ENCODE results near the gene WDFY3. TPM values are rescaled to one million over a fixed set of nuclear protein-coding genes. Genes with fewer than 3 reads are reported as not detected.

WDFY3 gene
- total and polyA plus RNA-seq, 4 donors = 7.5 to 229 (median 75.8) TPM

DNA sequence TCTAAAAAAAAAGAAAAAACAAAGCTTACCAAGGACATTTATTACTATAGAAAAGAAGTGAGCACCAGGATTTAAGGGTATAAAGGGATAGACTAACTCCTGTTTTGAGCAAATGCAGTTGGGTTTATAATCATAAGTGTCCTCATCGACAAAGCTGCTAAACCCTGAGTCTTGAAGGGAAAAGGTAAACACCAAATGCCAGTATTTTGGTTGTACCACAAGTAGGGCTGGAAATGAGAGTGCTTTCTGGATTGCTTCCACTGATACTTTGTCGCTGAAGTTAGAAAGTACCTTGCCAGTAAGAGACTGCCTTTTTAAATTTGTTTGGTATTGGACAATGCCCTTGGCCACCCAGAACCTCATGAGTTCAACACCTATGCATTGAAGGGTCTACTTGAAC lies 53.7 kb downstream of the WDFY3 start:
- H3K4me1 ChIP-seq (ENCODE audit: control insufficient read depth in 5 of 5, insufficient read depth in 5 of 5, low read length in 5 of 5) = peaks cover 0 to 19% (median 1%) of the 10 kb centered on the region in 5 donors

DNA sequence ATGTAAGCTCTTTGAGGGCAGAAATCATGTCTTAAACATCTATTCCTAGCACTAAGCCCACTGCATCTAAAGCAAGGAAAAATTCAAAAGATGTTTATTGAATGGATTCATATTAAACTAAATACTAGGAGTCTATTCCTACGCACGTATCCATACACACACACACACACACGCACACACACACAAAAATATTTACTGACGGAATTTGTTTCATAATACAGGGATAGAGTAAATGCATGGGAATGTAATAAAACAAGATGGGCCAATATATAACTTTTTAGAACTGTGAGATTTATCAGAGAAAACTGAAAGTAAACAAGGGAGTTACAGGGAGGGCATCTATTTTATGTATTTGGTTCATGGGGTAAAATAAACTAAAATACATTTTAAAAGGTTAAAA lies 57.6 kb downstream of the WDFY3 start:
- 86 to 95% methylated on average over 4 of the region's 4 CpGs for whole genome bisulfite sequencing, 2 donors
- ATAC-seq (ENCODE audit: insufficient read depth, low FRiP score) (no peak), DNase-seq (no peak)
- H3K9ac ChIP-seq (ENCODE audit: insufficient read depth in 1 of 2, low read length in 2 of 2) = no peak overlapping the region
- no peak overlapping the region for H3K27ac ChIP-seq (ENCODE audit: low read depth in 1 of 2, low read length in 1 of 2)
- peaks cover 0 to 9% (median 3%) of the 10 kb centered on the region in 4 donors for H3K36me3 ChIP-seq (ENCODE audit: control insufficient read depth in 4 of 4, insufficient read depth in 4 of 4, low read length in 4 of 4)
- no peak overlapping the region for H3K4me3 ChIP-seq
- H3K9me3 ChIP-seq (ENCODE audit: control insufficient read depth in 4 of 4, insufficient read depth in 3 of 4, low read length in 3 of 4) = no peaks in the 10 kb centered on the region
- no peaks in the 10 kb centered on the region for H3K27me3 ChIP-seq (ENCODE audit: control insufficient read depth in 3 of 3, insufficient read depth in 3 of 3, low read length in 2 of 3)
- H3K4me1 ChIP-seq (ENCODE audit: control insufficient read depth in 5 of 5, insufficient read depth in 5 of 5, low read length in 5 of 5) = peaks cover 0 to 17% (median 0%) of the 10 kb centered on the region in 5 donors
- TF ChIP-seq, protein P1, sequence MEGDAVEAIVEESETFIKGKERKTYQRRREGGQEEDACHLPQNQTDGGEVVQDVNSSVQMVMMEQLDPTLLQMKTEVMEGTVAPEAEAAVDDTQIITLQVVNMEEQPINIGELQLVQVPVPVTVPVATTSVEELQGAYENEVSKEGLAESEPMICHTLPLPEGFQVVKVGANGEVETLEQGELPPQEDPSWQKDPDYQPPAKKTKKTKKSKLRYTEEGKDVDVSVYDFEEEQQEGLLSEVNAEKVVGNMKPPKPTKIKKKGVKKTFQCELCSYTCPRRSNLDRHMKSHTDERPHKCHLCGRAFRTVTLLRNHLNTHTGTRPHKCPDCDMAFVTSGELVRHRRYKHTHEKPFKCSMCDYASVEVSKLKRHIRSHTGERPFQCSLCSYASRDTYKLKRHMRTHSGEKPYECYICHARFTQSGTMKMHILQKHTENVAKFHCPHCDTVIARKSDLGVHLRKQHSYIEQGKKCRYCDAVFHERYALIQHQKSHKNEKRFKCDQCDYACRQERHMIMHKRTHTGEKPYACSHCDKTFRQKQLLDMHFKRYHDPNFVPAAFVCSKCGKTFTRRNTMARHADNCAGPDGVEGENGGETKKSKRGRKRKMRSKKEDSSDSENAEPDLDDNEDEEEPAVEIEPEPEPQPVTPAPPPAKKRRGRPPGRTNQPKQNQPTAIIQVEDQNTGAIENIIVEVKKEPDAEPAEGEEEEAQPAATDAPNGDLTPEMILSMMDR (IDR thresholded peaks at IDR 0.05; ENCODE audit: control extremely low read depth, extremely low read depth) = no peak

More for the DNA sequence above, 53.7 kb downstream of the WDFY3 start:
- Histone ChIP-seq H3K4me3 (no peak overlapping the region), H3K9ac (ENCODE audit: insufficient read depth in 1 of 2, low read length in 2 of 2) (no peak overlapping the region), H3K9me3 (ENCODE audit: control insufficient read depth in 4 of 4, insufficient read depth in 3 of 4, low read length in 3 of 4) (no peaks in the 10 kb centered on the region), H3K36me3 (ENCODE audit: control insufficient read depth in 4 of 4, insufficient read depth in 4 of 4, low read length in 4 of 4) (peaks cover 0 to 6% (median 2%) of the 10 kb centered on the region in 4 donors), H3K27ac (ENCODE audit: low read depth in 1 of 2, low read length in 1 of 2) (no peak overlapping the region), H3K27me3 (ENCODE audit: control insufficient read depth in 3 of 3, insufficient read depth in 3 of 3, low read length in 2 of 3) (no peaks in the 10 kb centered on the region)
- DNase-seq (no peak), ATAC-seq (ENCODE audit: insufficient read depth, low FRiP score) (no peak)
- WGBS, 2 donors = 71 to 89% methylated on average over 2 of the region's 2 CpGs
- TF ChIP-seq, protein P1 (IDR thresholded peaks at IDR 0.05; ENCODE audit: control extremely low read depth, extremely low read depth) = no peak

DNA sequence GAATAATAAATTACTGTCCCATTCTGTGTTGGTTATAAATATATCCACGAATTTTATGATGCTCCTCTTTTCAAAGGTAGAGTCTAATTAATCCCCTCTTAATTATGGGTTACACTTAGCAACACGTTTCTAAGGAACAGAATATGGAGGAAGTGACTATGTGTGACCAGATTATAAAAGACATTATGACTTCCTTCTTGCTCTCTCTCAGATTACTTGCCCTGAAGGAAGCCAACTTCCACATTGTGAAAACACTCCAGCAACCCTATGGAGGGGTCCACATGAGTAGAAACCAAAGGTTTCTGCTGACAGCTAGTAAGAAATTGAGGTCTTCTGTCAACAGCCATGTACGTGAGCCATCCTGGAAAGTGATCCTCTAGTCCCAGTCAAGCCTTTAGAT lies 59.3 kb downstream of the WDFY3 start:
- 74 to 79% methylated on average over 3 of the region's 3 CpGs for WGBS, 2 donors
- H3K9ac ChIP-seq (ENCODE audit: insufficient read depth in 1 of 2, low read length in 2 of 2) = no peak overlapping the region
- H3K4me1 ChIP-seq (ENCODE audit: control insufficient read depth in 5 of 5, insufficient read depth in 5 of 5, low read length in 5 of 5) = peaks cover 0 to 9% (median 0%) of the 10 kb centered on the region in 5 donors
- TF ChIP-seq, protein P1 (IDR thresholded peaks at IDR 0.05; ENCODE audit: control extremely low read depth, extremely low read depth) = no peak
- no peak for ATAC-seq (ENCODE audit: insufficient read depth, low FRiP score)
- H3K27me3 ChIP-seq (ENCODE audit: control insufficient read depth in 3 of 3, insufficient read depth in 3 of 3, low read length in 2 of 3) = no peaks in the 10 kb centered on the region
- H3K36me3 ChIP-seq (ENCODE audit: control insufficient read depth in 4 of 4, insufficient read depth in 4 of 4, low read length in 4 of 4) = peaks cover 0 to 7% (median 0%) of the 10 kb centered on the region in 4 donors
- DNase-seq = no peak
- H3K27ac ChIP-seq (ENCODE audit: low read depth in 1 of 2, low read length in 1 of 2) = no peak overlapping the region
- no peak overlapping the region for H3K4me3 ChIP-seq
- H3K9me3 ChIP-seq (ENCODE audit: control insufficient read depth in 4 of 4, insufficient read depth in 3 of 4, low read length in 3 of 4) = no peaks in the 10 kb centered on the region

DNA sequence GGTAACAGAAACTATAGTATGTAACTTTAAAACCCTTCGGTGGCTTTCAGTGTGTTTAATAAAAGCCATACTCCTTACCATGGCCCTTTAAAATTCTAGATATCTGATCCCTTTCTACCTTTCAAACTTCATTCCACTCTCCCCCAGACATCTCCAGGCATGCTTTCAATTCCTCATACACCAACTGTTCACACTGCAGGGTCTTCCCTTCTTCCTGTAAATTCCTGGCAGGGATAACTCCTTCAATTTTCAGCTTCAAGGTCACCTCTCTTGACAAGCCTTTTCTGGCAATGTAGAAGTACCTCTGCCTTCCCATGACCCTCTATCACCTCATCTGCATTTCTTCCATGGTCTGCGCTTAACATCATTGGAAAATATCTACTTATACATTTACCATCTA lies 60.8 kb downstream of the WDFY3 start:
- WGBS, 2 donors = 97 to 98% methylated on average over 2 of the region's 2 CpGs
- TF ChIP-seq, protein P1 (IDR thresholded peaks at IDR 0.05; ENCODE audit: control extremely low read depth, extremely low read depth) = no peak
- Histone ChIP-seq H3K9me3 (ENCODE audit: control insufficient read depth in 4 of 4, insufficient read depth in 3 of 4, low read length in 3 of 4) (no peaks in the 10 kb centered on the region), H3K4me1 (ENCODE audit: control insufficient read depth in 5 of 5, insufficient read depth in 5 of 5, low read length in 5 of 5) (peaks cover 0 to 17% (median 0%) of the 10 kb centered on the region in 5 donors), H3K36me3 (ENCODE audit: control insufficient read depth in 4 of 4, insufficient read depth in 4 of 4, low read length in 4 of 4) (peaks cover 0 to 7% (median 2%) of the 10 kb centered on the region in 4 donors), H3K27ac (ENCODE audit: low read depth in 1 of 2, low read length in 1 of 2) (no peak overlapping the region), H3K27me3 (ENCODE audit: control insufficient read depth in 3 of 3, insufficient read depth in 3 of 3, low read length in 2 of 3) (no peaks in the 10 kb centered on the region), H3K4me3 (no peak overlapping the region), H3K9ac (ENCODE audit: insufficient read depth in 1 of 2, low read length in 2 of 2) (no peak overlapping the region)
- no peak for DNase-seq
- no peak for ATAC-seq (ENCODE audit: insufficient read depth, low FRiP score)
